ENCODE data around the gene CUTA. TPM values are rescaled to one million over a fixed set of nuclear protein-coding genes. Genes with fewer than 3 reads are reported as not detected.

CUTA gene
- total and polyA plus RNA-seq, 2 of the 13 experiments (the other 11 are each of a cell fraction or from before 2014, with no cell fraction given) = 170 to 180 TPM

- TF ChIP-seq ATRX (CRISPR knock-in tag; IDR thresholded peaks at IDR 0.05; ENCODE audit: borderline replicate concordance) (0 out of 2 replicates have a peak, but pooled peaks have one; percentile 19), SOX13 (IDR thresholded peaks at IDR 0.05) (no peak), SOX13 (CRISPR knock-in tag; conservative IDR thresholded peaks at IDR 0.05 in 1 of 2, IDR thresholded peaks at IDR 0.05 in 1 of 2) (0 out of 4 replicates have a peak, but pooled peaks of 1 of the 2 experiments have one; percentile 34), RARA (CRISPR knock-in tag; IDR thresholded peaks at IDR 0.05) (peak; percentile 57; the same call in 1 of the 2 replicates), KMT2A (CRISPR knock-in tag; IDR thresholded peaks at IDR 0.05) (peak; percentile 24; the same call in 1 of the 2 replicates), ZNF441 (CRISPR knock-in tag; IDR thresholded peaks at IDR 0.05; ENCODE audit: borderline replicate concordance) (peak; percentile 67; the same call in 1 of the 2 replicates), RNF219 (CRISPR knock-in tag; IDR thresholded peaks at IDR 0.05) (no peak), GFI1 (CRISPR knock-in tag; IDR thresholded peaks at IDR 0.05; ENCODE audit: borderline replicate concordance) (no peak), ZBTB42 (CRISPR knock-in tag; IDR thresholded peaks at IDR 0.05) (no peak), ZFP1 (CRISPR knock-in tag; IDR thresholded peaks at IDR 0.05) (0 out of 2 replicates have a peak, but pooled peaks have one; percentile 71), ZNF562 (CRISPR knock-in tag; IDR thresholded peaks at IDR 0.05; ENCODE audit: borderline replicate concordance) (no peak), NFYC (CRISPR knock-in tag; IDR thresholded peaks at IDR 0.05) (peak; percentile 93), PHF5A (CRISPR knock-in tag; IDR thresholded peaks at IDR 0.05; ENCODE audit: low read depth, unreplicated experiment) (peak; percentile 62), CEBPG (CRISPR knock-in tag; IDR thresholded peaks at IDR 0.05) (peak; percentile 37; the same call in 1 of the 2 replicates), ZNF841 (CRISPR knock-in tag; IDR thresholded peaks at IDR 0.05; ENCODE audit: borderline replicate concordance) (no peak), ZNF407 (CRISPR knock-in tag; IDR thresholded peaks at IDR 0.05; ENCODE audit: not compliant biosample characterization) (peak; percentile 80), ZNF577 (CRISPR knock-in tag; IDR thresholded peaks at IDR 0.05; ENCODE audit: borderline replicate concordance, low read depth) (0 out of 2 replicates have a peak, but pooled peaks have one; percentile 88)
Observed at GRCh38 chr6:33417903-33418689, at the start of gene CUTA (continued).

All from HepG2 (cell line).